NCI-H2196 (cell line): ENCODE data around the gene KRTAP9-4.
"Not testable (repeated sequence)": the region's sequence is repeated elsewhere in the genome, so short reads cannot be mapped to it uniquely, and the experiment has no call there.

Source experiments
- DNase-seq: peaks from one replicate; lab custom pipeline; 2025; ENCODE audit not compliant: unreplicated experiment; lab: John Stamatoyannopoulos, UW

Gene KRTAP9-4

DNA sequence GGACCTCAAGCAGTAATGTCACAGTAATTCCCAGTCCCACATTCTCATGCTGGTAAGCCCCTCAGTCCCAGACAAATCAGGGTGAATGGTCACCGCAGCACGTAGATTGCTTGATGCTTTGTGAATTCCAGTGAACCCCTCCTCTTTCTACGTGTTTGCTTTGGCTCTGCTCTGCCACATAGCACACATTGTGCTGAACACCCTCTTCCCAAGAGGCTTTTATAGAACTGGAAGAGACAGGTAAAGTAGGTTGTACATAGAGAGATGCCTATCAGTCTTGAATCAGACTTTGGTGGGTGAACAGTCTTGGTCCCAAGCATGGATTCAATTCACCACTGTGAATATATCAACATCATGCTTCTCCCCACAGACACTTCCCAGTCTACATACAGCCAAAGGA lies 15.1 kb downstream of the KRTAP9-4 start:
- DNase-seq, result no peak

GRCh38 chr17:41265078-41265477 lies 15.6 kb downstream of the KRTAP9-4 start, which contains the start of gene KRTAP9-6:
Gene KRTAP9-6 (plus strand): TSS chr17:41265378. CDS start chr17:41265378, 0 bp downstream.
- no peak for DNase-seq

- DNase-seq, result no peak
These were observed 18.2 kb downstream of the KRTAP9-4 start for GRCh38 chr17:41267711-41268110.

GRCh38 chr17:41271323-41271722 lies 21.8 kb downstream of the KRTAP9-4 start:
- DNase-seq, result not testable (repeated sequence)

DNA sequence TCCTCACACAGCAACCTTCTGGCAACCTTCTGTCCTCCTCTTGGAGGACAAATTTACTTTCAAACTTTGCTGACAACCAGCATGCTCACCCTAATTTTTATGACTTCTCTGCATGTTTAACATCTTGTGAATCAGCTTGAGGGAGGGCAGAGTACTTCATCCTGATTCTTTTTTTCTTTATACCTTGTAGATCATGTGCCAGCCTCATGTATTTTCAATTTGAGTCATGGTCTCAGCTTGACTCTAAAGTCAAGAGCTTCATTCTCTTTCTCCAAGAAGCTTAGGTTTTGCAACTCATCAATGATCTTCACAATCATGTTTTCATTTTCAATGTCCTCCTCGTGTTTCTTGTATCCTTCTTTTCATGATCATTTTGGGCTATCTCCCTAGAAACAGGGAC lies 22.4 kb downstream of the KRTAP9-4 start:
- no peak for DNase-seq

DNA sequence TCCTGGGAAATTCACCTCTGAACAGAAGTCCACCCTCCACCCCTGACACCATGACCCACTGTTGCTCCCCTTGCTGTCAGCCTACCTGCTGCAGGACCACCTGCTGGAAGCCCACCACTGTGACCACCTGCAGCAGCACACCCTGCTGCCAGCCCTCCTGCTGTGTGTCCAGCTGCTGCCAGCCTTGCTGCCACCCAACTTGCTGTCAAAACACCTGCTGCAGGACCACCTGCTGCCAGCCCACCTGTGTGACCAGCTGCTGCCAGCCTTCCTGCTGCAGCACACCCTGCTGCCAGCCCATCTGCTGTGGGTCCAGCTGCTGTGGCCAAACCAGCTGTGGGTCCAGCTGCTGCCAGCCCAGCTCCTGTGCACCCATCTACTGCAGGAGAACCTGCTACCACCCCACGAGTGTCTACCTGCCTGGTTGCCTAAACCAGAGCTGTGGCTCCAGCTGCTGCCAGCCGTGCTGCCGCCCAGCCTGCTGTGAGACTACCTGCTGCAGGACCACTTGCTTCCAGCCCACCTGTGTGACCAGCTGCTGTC lies 26.2 kb downstream of the KRTAP9-4 start, which contains the start of gene KRTAP9-7:
Gene KRTAP9-7, plus strand, starts transcription at position 51 of the 543 bp plus-strand sequence. Its CDS starts 0 bp downstream, at position 51.
- not testable (repeated sequence) for DNase-seq

DNA sequence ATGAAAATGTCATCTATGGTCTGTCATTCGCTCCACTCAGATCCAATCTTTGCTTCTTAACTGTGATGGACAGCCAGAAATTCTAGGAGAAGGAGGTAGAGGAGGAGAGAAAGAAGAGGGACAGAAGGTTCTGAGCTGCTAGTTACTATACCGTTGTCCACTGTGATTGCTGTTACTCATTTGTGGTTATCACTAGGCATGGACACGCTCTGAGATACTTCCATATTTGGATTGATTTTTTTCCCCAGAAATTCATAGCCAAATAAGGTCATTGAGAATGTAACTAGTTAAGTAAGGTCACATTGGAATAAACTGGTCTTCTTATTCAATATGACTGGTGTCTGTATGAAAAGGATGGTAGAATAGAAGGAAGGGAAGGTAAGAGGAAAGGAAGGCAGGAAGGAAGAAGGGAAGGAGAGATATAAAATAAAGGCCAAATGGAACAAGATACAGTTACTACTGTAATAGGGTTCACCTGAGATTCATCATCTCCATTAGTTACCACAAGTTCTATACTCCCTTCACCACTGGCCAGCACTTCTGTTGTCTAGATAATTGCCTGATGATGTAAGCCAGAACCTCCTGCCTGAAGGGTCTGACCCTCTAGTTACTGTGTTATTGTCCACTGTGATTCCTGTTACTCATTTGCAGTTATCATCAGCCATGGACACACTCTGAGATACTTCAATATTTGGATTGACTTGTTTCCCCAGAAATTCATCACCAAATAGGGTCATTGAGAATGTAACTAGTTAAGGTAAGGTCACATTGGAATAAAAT lies 28.9 kb downstream of the KRTAP9-4 start:
- DNase-seq, result no peak

- DNase-seq, result no peak
These were observed 34.6 kb downstream of the KRTAP9-4 start for GRCh38 chr17:41284043-41284442.

- no peak for DNase-seq
These were observed 35.1 kb downstream of the KRTAP9-4 start for GRCh38 chr17:41284546-41284945.

DNA sequence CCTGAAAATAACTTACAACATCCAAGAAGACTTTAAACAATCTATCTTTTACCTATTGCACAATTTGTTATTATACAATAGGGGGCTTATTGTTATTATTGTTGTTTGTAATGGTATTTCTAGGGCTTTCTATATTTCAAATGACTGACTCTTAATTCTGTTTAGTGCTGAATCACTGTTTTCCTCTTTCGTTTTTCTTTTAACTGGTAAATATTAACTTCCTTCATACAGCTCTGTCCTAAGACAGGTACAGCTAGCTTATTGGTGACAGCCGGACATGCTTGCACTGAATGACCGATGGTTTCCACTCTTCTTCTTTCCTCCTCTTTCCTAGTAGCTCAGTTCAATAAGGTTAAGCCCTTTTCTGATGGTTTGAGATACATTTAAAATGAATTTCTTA lies 37.6 kb downstream of the KRTAP9-4 start:
- DNase-seq, result no peak

- no peak for DNase-seq
These were observed 44.5 kb downstream of the KRTAP9-4 start for GRCh38 chr17:41294016-41294415.

DNA sequence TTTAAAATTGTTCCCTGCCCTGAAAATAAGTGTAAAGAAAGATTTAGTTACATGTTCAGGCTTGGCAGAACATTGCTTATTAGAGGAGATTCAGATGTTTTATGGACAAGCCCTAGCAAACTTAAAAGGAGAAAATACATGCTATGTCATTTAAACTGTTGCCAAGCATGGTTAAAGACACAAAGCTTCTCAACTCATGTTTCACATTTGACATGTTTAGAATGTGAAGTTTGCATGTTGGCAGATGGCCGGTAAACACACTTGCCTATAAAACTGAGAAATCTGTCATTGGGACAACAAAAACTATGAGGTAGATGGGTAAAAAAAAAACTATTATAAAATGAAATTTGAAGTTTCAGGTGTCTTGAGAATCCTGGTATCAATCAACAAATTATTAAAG lies 47.4 kb downstream of the KRTAP9-4 start:
- no peak for DNase-seq

DNA sequence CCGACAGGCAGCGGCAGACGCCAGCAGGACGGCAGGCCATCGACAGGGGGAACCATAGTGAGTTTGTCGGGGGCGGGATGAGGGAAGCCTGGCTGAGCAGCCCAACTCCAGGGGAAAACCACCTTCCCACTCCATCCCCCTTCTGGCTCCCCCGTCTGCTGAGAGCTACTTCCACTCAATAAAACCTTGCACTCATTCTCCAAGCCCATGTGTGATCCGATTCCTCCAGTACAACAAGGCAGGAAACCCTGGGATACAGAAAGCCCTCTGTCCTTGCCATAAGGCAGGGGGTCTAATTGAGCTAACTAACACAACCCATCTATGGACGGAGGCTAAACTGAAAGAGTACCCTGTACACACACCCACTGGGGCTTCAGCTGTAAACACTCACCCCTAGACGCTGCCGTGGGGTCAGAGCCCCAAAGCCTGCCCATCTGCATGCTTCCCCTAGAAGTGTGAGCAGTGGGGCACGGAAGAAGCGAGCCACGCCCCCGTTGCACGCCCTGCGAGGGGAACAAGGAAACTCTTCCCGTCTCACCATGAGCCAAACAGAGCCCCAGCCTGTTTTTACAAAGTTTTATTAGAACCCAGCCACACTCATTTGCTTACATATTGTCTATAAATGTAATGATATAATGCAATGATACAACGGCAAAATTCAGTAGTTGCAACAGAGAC lies 49.1 kb downstream of the KRTAP9-4 start:
- DNase-seq, result no peak
